ENCODE measurements around the gene LYST. TPM values are rescaled to one million over a fixed set of nuclear protein-coding genes. Genes with fewer than 3 reads are reported as not detected.
"Not testable (repeated sequence)": the region's sequence is repeated elsewhere in the genome, so short reads cannot be mapped to it uniquely, and the experiment has no call there.

The LYST gene
- total RNA-seq, 4 donors from 2014 or later, result 27.8 to 128 (median 41.3) TPM

- DNase-seq (ENCODE audit: low spot score), result no peak
- TF ChIP-seq CTCF (IDR thresholded peaks at IDR 0.05), result no peak
- no peak for ATAC-seq (ENCODE audit: low FRiP score)
Observed at GRCh38 chr1:235759336-235759735, 107.4 kb downstream of the LYST start.

- DNase-seq (ENCODE audit: low spot score), result no peak
Observed at GRCh38 chr1:235758931-235759330, 107.8 kb downstream of the LYST start.

GRCh38 chr1:235757587-235758096 is 109.1 kb downstream of the LYST start:
- DNase-seq (ENCODE audit: low spot score), result no peak
- no peak for TF ChIP-seq CTCF (IDR thresholded peaks at IDR 0.05)
- no peak for ATAC-seq (ENCODE audit: low FRiP score)

More at GRCh38 chr1:235758931-235759330, 107.8 kb downstream of the LYST start:
- no peak for TF ChIP-seq CTCF (IDR thresholded peaks at IDR 0.05)
- ATAC-seq (ENCODE audit: low FRiP score), result no peak

GRCh38 chr1:235754186-235754585 is 112.5 kb downstream of the LYST start:
- not testable (repeated sequence) for DNase-seq (ENCODE audit: low spot score); ATAC-seq (ENCODE audit: low FRiP score)

- no peak for DNase-seq (ENCODE audit: low spot score)
- TF ChIP-seq CTCF (IDR thresholded peaks at IDR 0.05), result no peak
- no peak for ATAC-seq (ENCODE audit: low FRiP score)
Observed at GRCh38 chr1:235749755-235750300, 116.9 kb downstream of the LYST start.

- no peak for DNase-seq (ENCODE audit: low spot score)
- no peak for TF ChIP-seq CTCF (IDR thresholded peaks at IDR 0.05)
- no peak for ATAC-seq (ENCODE audit: low FRiP score)
Observed at GRCh38 chr1:235748747-235749146, 118.0 kb downstream of the LYST start.

- DNase-seq (ENCODE audit: low spot score), result no peak
- TF ChIP-seq CTCF (IDR thresholded peaks at IDR 0.05), result no peak
Observed at GRCh38 chr1:235746245-235746644, 120.5 kb downstream of the LYST start.

More at GRCh38 chr1:235746245-235746644, 120.5 kb downstream of the LYST start:
- no peak for ATAC-seq (ENCODE audit: low FRiP score)
